Activated T-cell treated with anti-CD3 and anti-CD28 coated beads for 4 hours (primary cell): ENCODE results near the gene MGAT2.
"Not testable (repeated sequence)": the region's sequence is repeated elsewhere in the genome, so short reads cannot be mapped to it uniquely, and the experiment has no call there.

Experiments used
- DNase-seq: peaks from one replicate; pipeline ENCODE4 v3.0.0-alpha.2; 2020

Gene MGAT2

DNA sequence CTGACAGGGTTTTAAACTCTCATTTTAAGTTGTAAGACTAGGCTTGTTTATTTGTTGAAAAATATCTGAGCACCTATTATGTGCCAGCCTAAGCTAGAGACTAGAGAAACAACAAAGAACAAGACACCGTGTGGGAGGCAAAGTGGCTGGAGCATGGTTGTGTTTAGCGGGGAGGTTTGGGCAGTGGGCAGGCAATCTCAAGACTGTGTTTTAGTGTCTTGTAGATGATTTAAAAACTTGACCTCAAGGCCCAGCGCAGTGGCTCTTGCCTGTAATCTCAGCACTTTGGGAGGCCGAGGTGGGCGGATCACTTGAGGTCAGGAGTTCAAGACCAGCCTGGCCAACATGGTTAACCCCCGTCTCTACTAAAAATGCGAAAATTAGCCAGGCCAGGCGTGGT lies 7.9 kb upstream of the MGAT2 start:
- DNase-seq, result no peak

DNA sequence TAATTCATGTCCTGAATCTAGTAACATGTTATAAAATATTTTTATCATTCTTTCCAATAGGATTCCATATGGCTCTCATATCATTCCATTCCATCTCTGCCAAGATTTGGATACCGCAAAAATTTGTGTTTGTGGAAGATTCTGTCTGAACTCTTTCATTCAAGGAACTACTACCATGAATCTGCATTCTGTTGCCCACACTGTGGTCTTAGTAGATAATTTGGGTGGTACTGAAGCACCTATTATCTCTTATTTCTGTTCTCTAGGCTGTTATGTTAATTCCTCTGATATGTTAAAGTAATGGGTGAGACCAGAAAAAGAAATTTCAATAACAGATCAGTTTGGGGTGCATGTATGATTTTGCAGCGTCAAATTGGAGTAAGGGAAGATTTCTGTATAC lies 6.4 kb upstream of the MGAT2 start:
- DNase-seq, result no peak

DNA sequence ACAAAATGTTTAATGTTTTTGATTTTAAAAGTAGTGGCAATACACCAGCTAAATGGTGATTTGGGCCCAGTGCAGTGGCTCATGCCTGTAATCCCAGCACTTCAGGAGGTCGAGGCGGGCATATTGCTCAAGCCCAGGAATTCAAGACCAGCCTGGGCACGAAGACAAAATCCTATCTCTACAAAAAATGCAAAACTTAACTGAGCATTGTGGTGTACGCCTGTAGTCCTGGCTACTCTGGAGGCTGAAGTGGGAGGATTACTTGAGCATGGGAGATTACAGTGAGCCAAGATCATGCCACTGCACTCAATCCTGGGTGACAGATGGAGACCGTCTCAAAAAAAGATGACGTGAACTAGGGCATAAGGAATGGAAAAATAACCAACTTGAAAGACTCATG lies 4.8 kb upstream of the MGAT2 start:
- no peak for DNase-seq

DNA sequence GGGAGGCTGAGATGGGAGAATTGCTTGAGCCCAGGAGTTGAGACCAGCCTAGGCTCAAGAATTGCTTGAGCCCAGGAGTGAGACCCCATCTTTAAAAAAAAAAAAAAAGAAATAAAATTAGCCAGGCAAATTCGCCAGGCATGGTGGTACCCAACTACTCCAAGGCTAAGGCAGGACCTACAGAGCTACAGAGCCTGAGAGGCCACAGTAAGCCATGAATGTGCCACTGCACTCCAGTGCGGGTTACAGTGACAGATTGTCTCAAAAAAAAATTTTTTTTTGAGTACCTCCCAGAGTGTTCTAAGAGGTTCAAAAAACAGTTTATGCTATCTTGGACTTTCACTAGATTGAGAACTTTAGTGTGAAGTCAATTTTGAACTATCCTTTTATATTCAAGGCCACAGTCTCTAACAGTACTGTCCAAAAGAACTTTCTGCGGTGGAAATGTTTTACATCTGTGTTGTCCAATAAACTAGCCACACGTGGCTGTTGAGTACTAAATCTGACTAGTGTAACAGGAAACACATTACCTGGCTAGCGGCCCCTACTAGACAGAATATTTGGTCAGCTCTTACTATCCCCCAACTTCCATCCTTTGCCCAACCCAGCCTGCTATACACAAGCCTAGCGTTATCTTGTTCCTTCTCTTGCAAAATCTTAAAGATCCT lies 2.6 kb upstream of the MGAT2 start:
- DNase-seq, result no peak

DNA sequence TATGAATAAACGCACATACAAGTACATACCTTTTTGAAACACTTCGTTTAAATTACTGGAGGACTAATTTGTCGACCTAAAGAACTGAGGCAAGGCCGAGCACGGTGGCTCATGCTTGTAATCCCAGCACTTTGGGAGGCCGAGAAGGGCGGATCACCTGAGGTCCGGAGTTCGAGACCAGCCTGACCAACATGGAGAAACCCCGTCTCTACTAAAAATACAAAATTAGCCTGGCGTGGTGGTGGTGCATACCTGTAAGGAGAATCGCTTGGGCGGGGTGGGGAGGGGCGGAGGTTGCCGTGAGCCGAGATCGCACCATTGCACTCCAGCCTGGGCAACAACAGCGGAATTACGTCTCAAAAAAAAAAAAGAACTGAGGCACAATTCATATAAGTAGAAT lies 1.3 kb upstream of the MGAT2 start:
- DNase-seq, result not testable (repeated sequence)

DNA sequence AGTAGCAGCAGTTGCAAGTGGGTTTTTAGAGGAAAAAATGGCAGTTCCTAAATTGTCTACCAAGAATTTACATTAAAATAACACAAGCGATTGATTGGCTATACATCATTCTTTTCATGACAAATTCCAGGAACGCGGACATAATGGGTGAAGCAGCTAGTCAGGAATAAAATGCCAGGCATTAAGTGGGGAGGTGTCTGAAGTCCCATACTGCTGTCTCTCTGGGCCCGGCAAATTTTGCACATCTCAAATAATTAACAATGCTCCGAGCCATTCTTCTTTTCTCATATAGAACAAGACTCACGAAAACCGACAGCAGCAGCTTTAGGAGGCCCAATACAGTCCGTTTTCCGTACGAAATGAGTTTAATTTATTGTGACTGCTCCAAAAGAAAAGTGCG lies 869 bp upstream of the MGAT2 start:
- no peak for DNase-seq

DNA sequence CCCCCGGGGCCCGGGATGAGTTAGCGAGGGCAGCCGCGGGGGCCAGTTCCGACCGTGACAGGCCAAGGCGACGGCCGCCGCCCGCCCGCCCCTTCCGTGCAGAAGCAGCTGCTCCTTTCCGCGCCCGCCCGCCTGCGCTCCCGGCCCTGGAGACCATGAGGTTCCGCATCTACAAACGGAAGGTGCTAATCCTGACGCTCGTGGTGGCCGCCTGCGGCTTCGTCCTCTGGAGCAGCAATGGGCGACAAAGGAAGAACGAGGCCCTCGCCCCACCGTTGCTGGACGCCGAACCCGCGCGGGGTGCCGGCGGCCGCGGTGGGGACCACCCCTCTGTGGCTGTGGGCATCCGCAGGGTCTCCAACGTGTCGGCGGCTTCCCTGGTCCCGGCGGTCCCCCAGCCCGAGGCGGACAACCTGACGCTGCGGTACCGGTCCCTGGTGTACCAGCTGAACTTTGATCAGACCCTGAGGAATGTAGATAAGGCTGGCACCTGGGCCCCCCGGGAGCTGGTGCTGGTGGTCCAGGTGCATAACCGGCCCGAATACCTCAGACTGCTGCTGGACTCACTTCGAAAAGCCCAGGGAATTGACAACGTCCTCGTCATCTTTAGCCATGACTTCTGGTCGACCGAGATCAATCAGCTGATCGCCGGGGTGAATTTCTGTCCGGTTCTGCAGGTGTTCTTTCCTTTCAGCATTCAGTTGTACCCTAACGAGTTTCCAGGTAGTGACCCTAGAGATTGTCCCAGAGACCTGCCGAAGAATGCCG lies 699 bp downstream of the MGAT2 start:
- peak; percentile 37 for DNase-seq

DNA sequence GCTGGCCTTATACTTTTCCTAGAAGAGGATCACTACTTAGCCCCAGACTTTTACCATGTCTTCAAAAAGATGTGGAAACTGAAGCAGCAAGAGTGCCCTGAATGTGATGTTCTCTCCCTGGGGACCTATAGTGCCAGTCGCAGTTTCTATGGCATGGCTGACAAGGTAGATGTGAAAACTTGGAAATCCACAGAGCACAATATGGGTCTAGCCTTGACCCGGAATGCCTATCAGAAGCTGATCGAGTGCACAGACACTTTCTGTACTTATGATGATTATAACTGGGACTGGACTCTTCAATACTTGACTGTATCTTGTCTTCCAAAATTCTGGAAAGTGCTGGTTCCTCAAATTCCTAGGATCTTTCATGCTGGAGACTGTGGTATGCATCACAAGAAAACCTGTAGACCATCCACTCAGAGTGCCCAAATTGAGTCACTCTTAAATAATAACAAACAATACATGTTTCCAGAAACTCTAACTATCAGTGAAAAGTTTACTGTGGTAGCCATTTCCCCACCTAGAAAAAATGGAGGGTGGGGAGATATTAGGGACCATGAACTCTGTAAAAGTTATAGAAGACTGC lies 1.5 kb downstream of the MGAT2 start:
- DNase-seq, result no peak

DNA sequence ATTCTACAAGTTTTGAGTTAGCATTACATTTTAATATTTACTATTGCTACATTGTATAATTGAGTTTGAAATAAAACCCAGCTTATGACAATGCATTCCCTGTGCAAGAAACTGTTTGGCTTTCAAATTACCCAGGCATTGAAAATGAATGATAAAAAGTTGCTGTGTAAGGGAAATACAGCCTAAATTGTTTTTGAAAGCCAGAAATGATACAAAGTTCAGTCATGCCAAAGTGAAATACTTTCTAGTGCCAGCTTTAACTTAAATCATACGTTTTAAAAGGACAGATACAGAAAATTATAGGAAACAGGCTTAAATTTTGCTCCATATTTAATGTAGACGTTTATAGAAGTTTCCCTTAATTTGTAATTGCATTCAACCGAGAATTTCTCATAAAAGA lies 2.8 kb downstream of the MGAT2 start:
- no peak for DNase-seq

DNA sequence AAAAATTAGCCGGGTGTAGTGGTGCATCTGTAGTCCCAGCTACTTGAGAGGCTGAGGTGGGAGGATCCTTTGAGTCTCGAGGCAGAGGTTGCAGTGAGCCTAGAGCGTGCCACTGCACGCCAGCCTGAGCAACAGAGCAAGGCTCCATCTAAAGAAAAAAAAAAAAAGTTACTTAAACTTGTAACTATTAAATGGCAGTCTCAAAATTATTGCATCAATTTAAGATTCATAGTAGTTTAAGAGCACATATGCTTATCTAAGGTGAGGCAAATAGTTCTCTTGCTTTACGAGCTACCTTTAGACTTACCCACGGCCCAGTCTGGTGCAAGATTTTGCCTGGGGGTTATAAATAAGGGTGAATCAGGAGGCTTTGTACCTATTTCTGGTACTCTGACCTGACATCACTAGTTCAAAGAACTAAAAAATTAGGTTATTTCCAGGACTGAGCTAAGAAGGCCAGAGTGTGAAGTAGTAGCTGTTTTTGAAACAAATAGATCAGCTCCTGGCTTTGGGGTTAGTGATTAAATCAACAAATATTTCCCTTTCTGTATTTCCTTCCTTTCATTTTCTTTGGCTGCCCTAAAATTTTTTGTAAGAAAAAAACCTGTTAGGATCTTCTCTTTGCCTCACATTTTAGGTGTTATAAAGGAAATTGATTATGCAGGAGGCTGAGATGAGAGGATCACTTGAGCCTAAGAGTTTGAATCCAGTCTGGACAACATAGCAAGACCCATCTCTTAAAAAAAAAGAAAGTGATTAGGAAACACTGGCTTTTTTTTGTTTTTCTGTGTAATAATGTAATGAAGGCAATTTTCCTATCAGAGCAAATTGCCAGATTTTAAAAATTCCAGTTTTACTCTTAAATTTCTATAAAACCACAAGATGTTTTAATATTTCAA lies 3.6 kb downstream of the MGAT2 start:
- no peak for DNase-seq

DNA sequence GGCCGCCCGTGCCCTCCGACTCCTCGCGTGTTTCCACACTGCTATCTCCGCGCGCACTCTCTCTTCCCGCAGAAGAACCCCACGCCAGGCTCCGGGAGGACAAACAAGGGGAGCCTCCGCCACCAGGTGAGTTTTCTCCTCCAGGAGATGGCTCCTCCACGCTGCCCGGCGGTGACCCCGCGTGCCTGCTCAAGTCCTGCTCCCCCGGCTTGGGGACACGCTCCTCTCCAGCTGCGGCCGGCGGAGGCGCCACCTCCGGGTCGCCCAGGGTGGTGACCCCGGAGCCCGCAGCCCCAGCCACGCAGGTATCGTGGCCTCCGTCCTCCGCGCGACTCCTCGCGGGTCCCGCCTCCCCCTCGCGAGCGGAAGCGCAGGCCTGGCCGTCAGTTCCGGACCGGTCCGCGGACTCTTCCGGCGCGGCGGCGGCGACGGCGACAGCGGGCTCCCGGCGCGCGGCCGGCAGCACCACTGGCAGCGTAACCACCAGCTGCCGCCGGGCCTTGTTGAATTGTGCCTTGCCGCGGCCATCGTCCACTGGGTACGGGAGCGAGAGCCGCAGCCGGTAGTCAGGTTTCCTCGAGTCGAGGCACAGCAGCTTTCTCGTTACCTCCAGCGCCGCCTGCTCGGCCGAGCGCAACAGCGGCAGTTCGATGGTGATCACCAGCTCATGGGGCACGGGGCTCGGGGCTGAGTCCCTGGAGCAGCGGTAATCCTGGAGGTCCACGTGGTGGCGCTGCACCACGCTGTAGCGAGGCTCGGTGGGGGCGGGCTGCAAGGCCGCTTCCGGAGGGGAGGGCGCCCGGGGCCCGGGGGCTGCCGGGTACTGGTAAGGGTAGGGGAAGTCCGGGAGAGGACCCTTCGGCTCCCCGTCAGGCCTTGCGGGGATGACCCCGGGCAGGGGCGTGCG lies 13.3 kb downstream of the MGAT2 start:
- DNase-seq, result peak; percentile 92

DNA sequence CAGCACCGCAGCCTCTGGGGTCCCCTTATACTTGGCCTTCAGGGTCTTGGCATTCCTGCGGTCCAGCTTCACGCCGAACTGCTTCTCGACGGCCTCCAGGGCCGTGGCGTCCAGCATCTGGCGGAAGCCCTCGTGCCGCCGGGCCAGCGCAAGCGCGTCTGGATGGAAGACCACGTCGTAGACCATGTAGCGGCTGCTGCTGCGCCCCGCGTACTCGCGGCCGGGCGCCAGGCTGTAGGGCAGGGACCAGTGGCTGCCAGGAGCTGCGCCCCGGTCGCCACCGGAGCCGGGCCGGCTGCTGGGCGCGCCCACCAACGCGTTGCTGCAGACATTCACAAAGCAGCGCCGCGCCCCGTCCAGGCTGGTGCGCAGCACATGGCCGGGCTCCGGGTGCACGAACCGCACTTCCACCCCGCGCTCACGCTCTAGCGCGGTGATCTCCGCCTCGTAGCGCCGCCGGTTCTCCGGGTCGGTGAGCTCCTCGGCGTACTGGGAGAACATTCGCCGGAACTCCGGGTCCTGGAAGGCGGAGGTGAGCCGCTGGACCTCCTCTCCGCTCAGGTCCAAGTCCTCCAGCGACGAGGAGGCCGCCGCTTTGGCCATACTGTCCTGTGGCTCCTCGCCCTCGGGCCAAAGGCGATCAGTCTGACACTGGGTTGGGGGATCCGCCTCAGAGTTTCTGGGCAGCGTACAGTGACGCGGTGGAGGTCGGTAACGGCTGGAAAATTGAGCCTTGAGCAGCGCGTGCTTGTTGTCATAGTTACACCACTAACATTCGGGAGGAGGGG lies 14.1 kb downstream of the MGAT2 start, which contains the start of gene DNAAF2:
Gene DNAAF2, minus strand, starts transcription at position 698 of the 788 bp plus-strand sequence. Its CDS starts 95 bp downstream, at position 603.
- DNase-seq, result peak; percentile 47

DNA sequence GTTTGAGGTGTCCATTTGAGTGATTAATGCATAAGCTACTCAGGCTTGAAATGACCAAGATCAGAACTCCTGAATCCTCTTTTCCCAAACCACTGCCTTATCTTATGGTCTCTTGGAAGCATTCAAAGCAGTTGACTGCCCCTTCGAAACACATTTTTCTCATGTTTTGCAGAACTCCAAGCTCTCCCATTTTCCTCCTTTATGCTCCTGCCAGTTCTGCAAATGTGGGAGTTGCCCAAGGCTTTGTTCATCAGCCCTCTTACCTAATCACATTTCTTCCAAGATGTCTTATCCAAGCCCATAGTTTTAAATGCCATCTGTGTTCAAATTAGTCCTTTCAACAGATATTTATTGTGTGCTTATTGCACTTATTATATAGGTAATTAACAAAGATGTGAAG lies 16.3 kb downstream of the MGAT2 start:
- DNase-seq, result no peak

DNA sequence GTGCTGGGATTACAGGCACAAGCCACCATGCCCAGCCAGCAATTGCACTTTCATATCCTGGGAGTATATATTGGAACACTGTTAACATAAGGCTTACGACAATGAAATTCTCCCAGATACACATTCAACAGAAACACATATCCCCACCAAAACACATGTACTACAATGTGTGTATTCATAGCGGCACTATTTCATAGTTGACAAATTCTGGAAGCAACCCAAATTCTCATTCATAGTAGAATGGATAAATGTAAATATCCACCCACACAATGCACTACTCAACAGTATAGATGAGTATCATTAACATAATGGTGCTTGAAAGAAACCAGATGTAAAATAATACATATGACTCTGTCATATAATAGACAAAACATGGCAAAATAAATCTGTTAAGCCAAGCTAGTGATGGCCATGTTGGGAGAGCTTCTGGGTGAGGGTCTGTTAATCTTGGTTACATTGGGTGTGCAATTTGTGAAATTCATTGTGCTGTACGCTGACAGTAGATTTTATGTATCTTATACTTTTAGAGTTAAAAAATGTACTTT lies 17.0 kb downstream of the MGAT2 start:
- no peak for DNase-seq

DNA sequence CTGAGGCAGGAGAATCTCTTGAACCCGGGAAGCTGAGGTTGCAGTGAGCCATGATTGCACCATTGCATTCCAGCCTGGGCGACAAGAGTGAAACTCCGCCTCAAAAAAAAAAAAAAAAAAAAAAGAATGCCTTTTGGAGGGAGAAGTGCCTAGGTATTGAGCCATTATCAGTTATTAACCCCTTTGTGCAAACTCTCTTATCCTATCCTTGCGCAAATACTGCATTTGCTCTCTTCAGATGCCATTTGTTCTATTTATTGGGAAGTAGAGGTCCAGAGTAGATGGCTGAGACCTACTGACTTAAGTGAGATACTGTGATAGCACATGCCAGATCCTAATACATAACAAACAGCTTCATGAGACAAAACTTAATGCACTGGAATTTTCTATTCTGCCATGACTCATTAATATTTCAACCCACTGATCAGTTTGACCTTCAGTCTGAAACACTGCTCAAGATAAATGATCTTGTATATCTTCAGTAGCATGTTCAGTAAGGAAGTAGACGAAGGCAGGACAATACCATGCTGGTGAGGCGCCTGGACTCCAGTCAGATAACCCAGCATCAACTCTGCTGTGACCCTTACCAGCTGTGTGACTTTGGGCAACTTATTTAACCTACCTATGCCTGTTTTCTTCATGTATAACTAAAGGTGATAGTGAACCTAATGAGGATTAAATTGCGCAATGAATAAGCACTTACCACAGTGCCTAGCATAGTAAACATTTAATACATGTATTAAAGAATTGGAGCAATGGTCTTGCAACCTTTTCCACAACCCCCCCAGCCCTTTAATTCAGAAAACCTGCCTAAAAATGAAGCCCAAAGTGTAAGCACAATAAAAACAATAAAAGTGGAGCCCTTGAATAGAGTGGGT lies 20.2 kb downstream of the MGAT2 start:
- DNase-seq, result no peak

DNA sequence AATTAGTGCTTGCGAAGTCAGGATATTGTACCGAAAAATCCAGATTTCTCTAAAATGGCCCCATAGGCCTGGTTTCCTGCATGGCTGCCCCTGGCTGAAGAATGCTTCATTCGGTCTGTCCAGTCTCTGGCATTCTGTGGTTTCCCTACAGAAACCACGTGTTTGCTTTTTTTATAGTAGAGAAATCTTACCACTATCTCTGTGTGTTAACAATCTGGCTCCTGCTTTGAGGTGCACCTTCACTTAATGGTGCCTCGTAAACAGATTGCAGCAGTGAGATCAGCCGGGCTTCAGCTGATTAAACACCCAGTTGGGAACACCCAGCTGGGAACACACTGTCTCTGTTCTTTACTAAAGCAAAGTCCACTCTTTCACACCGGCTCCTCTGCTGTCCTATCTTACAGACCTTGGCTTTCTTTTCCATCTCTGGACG lies 21.1 kb downstream of the MGAT2 start:
- DNase-seq, result no peak

DNA sequence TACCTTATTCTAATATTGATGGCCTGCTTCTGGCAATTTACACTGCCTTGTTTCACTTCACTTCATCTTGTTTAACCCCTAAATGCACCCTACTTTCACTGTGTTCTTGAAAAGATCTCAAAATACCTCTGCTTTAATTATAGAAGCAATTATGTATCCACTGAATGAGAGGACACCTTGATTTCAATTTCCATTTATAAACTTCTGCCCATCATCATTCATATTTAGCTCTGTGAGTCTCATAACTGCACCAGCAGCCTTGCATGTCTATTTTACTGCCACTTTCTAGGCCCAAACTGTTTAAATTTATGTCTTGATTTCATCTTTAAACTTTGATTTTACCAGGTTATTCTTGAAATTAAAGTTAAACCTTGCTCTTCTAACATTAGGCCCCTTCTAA lies 21.6 kb downstream of the MGAT2 start:
- DNase-seq, result no peak

DNA sequence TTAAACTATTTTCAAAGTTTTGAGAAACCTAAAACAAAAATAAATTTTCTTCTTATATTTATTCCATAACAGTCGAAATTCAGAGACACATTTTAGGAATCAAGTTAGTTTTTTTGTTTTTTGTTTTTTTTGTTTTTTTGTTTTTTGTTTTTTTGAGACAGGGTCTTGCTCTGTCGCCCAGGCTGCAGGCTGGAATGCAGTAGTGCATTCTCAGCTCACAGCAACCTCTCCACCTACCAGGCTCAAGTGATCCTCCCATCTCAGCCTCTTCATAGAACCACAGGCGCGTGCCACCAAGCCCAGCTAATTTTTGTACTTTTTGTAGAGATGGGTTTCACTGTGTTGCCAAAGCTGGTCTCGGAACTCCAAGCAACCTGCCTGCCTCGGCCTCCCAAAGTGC lies 32.9 kb downstream of the MGAT2 start:
- no peak for DNase-seq

DNA sequence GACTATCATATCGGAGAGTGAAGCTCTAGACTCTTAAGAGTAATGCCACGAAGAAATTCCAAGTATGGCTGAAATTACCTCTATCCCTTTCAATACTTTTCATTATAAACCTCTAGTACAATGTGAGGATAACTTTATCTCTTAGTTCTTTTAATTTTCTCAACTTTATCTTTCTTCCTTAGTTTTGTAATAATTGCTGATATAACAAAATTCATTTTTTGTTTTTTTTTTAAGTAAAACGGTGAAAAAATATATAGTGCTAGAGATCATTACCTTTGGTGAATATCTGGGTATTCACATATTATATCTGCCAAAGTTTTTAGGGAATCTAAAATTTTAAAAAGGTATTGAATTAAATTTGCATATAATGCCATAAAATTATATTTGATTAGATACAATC lies 33.9 kb downstream of the MGAT2 start:
- DNase-seq, result no peak

DNA sequence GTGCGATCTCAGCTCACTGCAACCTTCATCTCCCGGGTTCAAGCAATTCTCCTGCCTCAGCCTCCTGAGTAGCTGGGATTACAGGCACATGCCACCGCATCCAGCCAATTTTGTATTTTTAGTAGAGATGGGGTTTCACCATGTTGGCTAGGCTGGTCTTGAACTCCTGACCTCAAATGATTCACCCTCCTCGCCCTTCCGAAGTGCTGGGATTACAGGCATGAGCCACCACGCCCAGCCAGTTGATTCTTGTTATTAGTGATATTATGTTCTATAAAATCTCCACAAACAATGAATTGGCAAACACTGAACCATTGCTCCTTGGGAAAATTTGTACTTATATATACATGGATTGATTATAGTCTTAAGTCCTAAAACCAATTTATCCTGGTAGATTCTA lies 36.9 kb downstream of the MGAT2 start:
- DNase-seq, result not testable (repeated sequence)
